HG03469 (cell line): ENCODE measurements around the gene SMOC2.

Source experiments
- ATAC-seq: cut with Tn5 transposase; IDR thresholded peaks from one replicate; pipeline ENCODE4 v1.9.1; 2021; ENCODE audit warnings: mild to moderate bottlenecking, moderate library complexity, moderate number of reproducible peaks; ENCODE audit not compliant: unreplicated experiment

SMOC2 gene

GRCh38 chr6:168641446-168641845 lies 200.5 kb downstream of the SMOC2 start:
- ATAC-seq, result no peak

- ATAC-seq, result no peak
Observed at GRCh38 chr6:168643401-168643800, 202.4 kb downstream of the SMOC2 start.

GRCh38 chr6:168645326-168645725 lies 204.3 kb downstream of the SMOC2 start:
- no peak for ATAC-seq

- ATAC-seq, result no peak
Observed at GRCh38 chr6:168647271-168647670, 206.3 kb downstream of the SMOC2 start.

GRCh38 chr6:168648240-168649125 lies 207.5 kb downstream of the SMOC2 start:
- no peak for ATAC-seq

GRCh38 chr6:168649209-168649608 lies 208.2 kb downstream of the SMOC2 start:
- ATAC-seq, result no peak

GRCh38 chr6:168650671-168651111 lies 209.7 kb downstream of the SMOC2 start:
- no peak for ATAC-seq

GRCh38 chr6:168655462-168656152 lies 214.6 kb downstream of the SMOC2 start:
- ATAC-seq, result no peak

GRCh38 chr6:168658059-168658458 lies 217.1 kb downstream of the SMOC2 start:
- no peak for ATAC-seq

- no peak for ATAC-seq
Observed at GRCh38 chr6:168660400-168660945, 219.5 kb downstream of the SMOC2 start.

GRCh38 chr6:168662301-168662936 lies 221.4 kb downstream of the SMOC2 start:
- no peak for ATAC-seq

- ATAC-seq, result no peak
Observed at GRCh38 chr6:168663041-168663440, 222.1 kb downstream of the SMOC2 start.

- ATAC-seq, result no peak
Observed at GRCh38 chr6:168664956-168665355, 224.0 kb downstream of the SMOC2 start.

- ATAC-seq, result no peak
Observed at GRCh38 chr6:168666170-168666569, 225.2 kb downstream of the SMOC2 start.

- no peak for ATAC-seq
Observed at GRCh38 chr6:168666699-168667427, 225.9 kb downstream of the SMOC2 start.

GRCh38 chr6:168667428-168667805 lies 226.4 kb downstream of the SMOC2 start:
- ATAC-seq, result no peak

GRCh38 chr6:168670401-168670985 lies 229.5 kb downstream of the SMOC2 start:
- ATAC-seq, result no peak

GRCh38 chr6:168671028-168671862 lies 230.3 kb downstream of the SMOC2 start:
- no peak for ATAC-seq

- ATAC-seq, result no peak
Observed at GRCh38 chr6:168671863-168672546, 231.0 kb downstream of the SMOC2 start.
